Measurements from ENCODE around the gene PPP1R10. TPM values are rescaled to one million over a fixed set of nuclear protein-coding genes. Genes with fewer than 3 reads are reported as not detected.
A peak's percentile ranks its signal among the peaks of the same experiment; 100 is the strongest.

The PPP1R10 gene
- total RNA-seq, 4 donors from 2014 or later: 29.4 to 48.6 (median 39.3) TPM

- 0% methylated on average over 34 of the region's 34 CpGs for WGBS, 2 donors
- DNase-seq (ENCODE audit: low spot score in 2 of 2): peak; percentile 95 to 97
- TF ChIP-seq EP300 (IDR thresholded peaks at IDR 0.05): peak; percentile 92 to 95
- TF ChIP-seq POLR2A (IDR thresholded peaks at IDR 0.05): peak; percentile 77 to 84
- TF ChIP-seq CTCF (IDR thresholded peaks at IDR 0.05): peak in 1 of 5 experiments; percentile 8
These were observed 674 bp upstream of the PPP1R10 start, which contains the start of gene MRPS18B for GRCh38 chr6:30617565-30618269. TSS of gene MRPS18B (plus strand) at chr6:30617840. CDS start at chr6:30617866, 26 bp downstream.

GRCh38 chr6:30615958-30616810 lies 859 bp downstream of the PPP1R10 start:
- peak overlapping the region; percentile 66 to 95 (median 90) for H3K4me3 ChIP-seq
- peaks cover 8 to 36% (median 20%) of the 10 kb centered on the region in 3 donors for H3K36me3 ChIP-seq
- peak overlapping the region; percentile 94 to 100 (median 97) for H3K27ac ChIP-seq
- H3K27me3 ChIP-seq: no peaks in the 10 kb centered on the region
- peak in 1 of 2 donors; percentile 22 for DNase-seq (ENCODE audit: low spot score in 2 of 2)
- H3K4me1 ChIP-seq: peaks cover 0 to 52% (median 40%) of the 10 kb centered on the region in 4 donors
- H3K9me3 ChIP-seq: no peaks in the 10 kb centered on the region
- 0 to 1% methylated on average over 10 of the region's 10 CpGs for WGBS, 2 donors
- no peak for TF ChIP-seq CTCF (IDR thresholded peaks at IDR 0.05)

More at GRCh38 chr6:30617565-30618269, 674 bp upstream of the PPP1R10 start, which contains the start of gene MRPS18B:
- H3K9me3 ChIP-seq: no peaks in the 10 kb centered on the region
- peaks cover 0 to 40% (median 27%) of the 10 kb centered on the region in 4 donors for H3K4me1 ChIP-seq
- peak within 1 kb of the TSS; percentile 66 to 95 (median 90) for H3K4me3 ChIP-seq
- peaks cover 8 to 51% (median 23%) of the 10 kb centered on the region in 3 donors for H3K36me3 ChIP-seq
- H3K27ac ChIP-seq: peak within 1 kb of the TSS; percentile 94 to 100 (median 97)
- no peaks in the 10 kb centered on the region for H3K27me3 ChIP-seq

- 0% methylated on average over 10 of the region's 10 CpGs for WGBS, 2 donors
- Histone ChIP-seq H3K4me3 (peak overlapping the region; percentile 66 to 95 (median 90)), H3K36me3 (peaks cover 8 to 28% (median 15%) of the 10 kb centered on the region in 3 donors), H3K27ac (peak overlapping the region; percentile 94 to 100 (median 97)), H3K4me1 (peaks cover 0 to 60% (median 44%) of the 10 kb centered on the region in 4 donors), H3K9me3 (no peaks in the 10 kb centered on the region), H3K27me3 (no peaks in the 10 kb centered on the region)
- TF ChIP-seq CTCF (IDR thresholded peaks at IDR 0.05) (no peak), EP300 (IDR thresholded peaks at IDR 0.05) (no peak), POLR2A (IDR thresholded peaks at IDR 0.05) (no peak)
- DNase-seq (ENCODE audit: low spot score in 2 of 2): no peak
These were observed 1.7 kb downstream of the PPP1R10 start for GRCh38 chr6:30615219-30615957.

- 1 to 2% methylated on average over 6 of the region's 6 CpGs for WGBS, 2 donors
- H3K4me1 ChIP-seq: peaks cover 0 to 65% (median 45%) of the 10 kb centered on the region in 4 donors
- H3K36me3 ChIP-seq: peaks cover 8 to 22% (median 10%) of the 10 kb centered on the region in 3 donors
- no peaks in the 10 kb centered on the region for H3K27me3 ChIP-seq
- peak; percentile 67 to 90 for DNase-seq (ENCODE audit: low spot score in 2 of 2)
- no peaks in the 10 kb centered on the region for H3K9me3 ChIP-seq
- peak; percentile 88 to 96 for TF ChIP-seq POLR2A (IDR thresholded peaks at IDR 0.05)
- peak in 1 of 5 experiments; percentile 13 for TF ChIP-seq CTCF (IDR thresholded peaks at IDR 0.05)
- TF ChIP-seq EP300 (IDR thresholded peaks at IDR 0.05): peak; percentile 69 to 99
- peak overlapping the region; percentile 66 to 95 (median 90) for H3K4me3 ChIP-seq
- H3K27ac ChIP-seq: peak overlapping the region; percentile 94 to 100 (median 97)
These were observed 2.2 kb downstream of the PPP1R10 start for GRCh38 chr6:30614843-30615218.
